GM10266 (cell line): ENCODE results near the gene IMMP2L.
"Not testable (repeated sequence)": the region's sequence is repeated elsewhere in the genome, so short reads cannot be mapped to it uniquely, and the experiment has no call there.

ENCODE experiments used
- DNase-seq: peaks from one replicate; pipeline ENCODE4 v3.0.0; 2012; ENCODE audit errors: extremely low spot score
- TF ChIP-seq, protein P1 (sequence below): IDR thresholded peaks from 2 replicates; pipeline ENCODE4 v1.5.1; 2012; ENCODE audit warnings: mild to moderate bottlenecking, low read depth; ENCODE audit not compliant: control insufficient read depth, insufficient read depth; ENCODE audit errors: missing control alignments

Gene IMMP2L

DNA sequence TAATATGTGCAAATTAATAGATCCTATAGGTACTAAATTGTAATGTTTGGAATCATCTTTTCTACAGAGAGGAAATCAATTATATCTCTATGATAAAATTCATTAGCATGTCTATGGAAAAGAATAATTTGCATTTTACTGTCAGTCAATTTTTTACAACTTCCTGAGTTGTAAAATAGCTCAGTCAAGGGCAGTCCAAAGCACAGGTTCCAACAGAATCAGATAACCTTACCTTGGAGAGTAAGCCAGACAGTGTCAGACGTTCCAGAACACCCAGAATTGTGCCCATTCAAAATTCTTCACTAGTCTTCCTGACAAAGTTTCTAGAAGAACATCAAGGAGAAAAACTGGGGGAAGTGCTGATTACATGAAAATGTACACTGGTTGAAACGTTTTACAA lies 31.1 kb upstream of the IMMP2L start:
- TF ChIP-seq, protein P1, sequence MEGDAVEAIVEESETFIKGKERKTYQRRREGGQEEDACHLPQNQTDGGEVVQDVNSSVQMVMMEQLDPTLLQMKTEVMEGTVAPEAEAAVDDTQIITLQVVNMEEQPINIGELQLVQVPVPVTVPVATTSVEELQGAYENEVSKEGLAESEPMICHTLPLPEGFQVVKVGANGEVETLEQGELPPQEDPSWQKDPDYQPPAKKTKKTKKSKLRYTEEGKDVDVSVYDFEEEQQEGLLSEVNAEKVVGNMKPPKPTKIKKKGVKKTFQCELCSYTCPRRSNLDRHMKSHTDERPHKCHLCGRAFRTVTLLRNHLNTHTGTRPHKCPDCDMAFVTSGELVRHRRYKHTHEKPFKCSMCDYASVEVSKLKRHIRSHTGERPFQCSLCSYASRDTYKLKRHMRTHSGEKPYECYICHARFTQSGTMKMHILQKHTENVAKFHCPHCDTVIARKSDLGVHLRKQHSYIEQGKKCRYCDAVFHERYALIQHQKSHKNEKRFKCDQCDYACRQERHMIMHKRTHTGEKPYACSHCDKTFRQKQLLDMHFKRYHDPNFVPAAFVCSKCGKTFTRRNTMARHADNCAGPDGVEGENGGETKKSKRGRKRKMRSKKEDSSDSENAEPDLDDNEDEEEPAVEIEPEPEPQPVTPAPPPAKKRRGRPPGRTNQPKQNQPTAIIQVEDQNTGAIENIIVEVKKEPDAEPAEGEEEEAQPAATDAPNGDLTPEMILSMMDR, result no peak
- no peak for DNase-seq

DNA sequence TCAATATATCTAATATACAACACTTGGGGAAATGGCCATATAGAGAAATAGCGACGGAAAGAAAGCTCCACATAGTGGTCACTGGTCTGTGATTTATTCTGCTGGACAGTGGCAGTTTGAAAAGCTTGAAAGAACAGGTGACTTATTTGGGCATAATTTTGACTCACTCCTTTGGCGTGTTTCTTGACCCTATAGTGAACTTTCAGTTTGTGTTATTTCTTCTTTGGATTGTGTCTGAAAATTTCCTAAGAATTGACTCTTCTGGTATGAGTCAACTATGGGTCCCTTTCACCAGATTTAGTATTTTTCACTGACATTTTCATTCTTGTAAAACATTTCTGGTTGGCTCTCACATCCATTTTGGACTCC lies 25.8 kb upstream of the IMMP2L start:
- TF ChIP-seq, protein P1, result no peak
- DNase-seq, result no peak

DNA sequence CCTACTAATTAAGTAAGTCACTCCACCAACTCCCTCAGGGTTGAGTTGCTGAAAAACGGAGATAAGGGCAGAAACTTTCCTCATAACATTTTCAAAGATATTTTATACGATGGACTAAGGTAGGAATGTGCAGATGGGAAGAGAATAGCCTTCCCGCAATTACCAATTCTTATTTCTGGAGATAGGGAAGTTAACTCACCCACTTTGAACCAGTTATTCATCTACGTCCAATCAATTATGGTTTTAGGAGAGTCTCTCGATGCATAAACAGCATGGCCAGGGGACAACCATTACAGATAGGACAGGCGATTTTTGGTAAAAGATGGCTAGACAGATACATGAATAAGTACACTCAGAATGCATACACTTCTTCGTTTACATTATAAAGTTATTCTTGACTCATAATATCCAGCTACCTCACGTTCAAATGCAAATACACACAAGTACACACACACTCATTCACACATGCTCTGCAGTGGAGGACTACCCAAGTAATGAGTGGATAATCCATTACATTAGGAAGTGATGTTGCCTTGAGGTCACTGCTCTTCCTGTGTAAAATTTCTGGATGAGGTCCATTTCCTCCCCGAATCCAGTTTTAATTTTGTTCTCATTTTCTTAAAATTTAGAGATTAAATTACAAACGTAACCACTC lies 25.2 kb upstream of the IMMP2L start:
- TF ChIP-seq, protein P1, result no peak
- DNase-seq, result no peak

DNA sequence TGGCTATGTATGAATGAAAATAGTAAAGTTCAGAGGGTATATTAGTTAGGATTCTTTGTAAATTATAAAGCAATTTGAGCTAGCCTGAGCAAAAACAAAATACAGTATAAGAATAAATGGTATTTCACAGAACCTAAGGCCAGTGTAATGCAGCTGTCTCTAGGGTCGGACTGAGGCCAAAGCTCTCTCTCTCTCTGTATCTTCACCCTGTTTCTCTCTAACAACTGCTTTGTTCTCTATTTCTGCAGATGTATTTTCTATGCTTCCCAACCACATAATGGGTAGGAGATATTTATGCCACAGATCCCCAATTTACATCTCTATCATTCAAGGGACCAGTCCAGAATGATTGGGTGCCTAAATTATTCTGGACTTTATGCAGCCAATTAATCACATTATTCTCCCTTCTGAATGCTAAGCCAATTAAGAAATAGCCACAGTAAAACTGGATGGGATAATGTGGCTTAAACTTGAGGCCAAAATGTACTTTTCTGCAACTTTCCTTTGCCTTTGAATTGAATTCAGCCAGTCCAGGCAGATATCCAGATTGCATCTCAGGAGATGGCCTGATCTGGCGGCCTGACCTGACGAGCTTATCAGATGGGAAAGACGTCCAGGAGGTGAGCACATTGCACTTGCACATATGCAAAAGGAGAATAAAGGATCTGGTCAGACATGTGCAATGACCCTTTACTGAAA lies 24.6 kb upstream of the IMMP2L start:
- TF ChIP-seq, protein P1, result no peak
- DNase-seq, result no peak

DNA sequence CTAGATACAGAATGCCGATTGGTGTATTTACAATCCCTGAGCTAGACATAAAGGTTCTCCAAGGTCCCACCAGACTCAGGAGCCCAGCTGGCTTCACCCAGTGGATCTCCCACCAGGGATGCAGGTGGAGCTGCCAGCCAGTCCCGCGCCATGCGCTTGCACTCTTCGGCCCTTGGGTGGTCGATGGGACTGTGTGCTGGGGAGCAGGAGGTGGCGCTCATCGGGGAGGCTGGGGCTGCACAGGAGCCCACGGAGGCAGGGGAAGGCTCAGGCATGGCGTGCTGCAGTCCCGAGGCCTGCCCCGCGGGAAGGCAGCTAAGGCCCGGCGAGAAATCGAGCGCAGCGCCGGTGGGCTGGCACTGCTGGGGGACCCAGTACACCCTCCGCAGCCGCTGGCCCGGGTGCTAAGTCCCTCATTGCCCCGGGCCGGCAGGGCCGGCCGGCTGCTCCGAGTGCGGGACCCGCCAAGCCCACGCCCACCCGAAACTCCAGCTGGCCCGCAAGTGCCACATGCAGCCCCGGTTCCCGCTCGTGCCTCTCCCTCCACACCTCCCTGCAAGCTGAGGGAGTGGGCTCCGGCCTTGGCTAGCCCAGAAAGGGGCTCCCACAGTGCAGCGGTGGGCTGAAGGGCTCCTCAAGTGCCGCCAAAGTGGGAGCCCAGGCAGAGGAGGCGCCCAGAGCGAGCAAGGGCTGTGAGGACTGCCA lies 19.6 kb upstream of the IMMP2L start:
- DNase-seq, result not testable (repeated sequence)

DNA sequence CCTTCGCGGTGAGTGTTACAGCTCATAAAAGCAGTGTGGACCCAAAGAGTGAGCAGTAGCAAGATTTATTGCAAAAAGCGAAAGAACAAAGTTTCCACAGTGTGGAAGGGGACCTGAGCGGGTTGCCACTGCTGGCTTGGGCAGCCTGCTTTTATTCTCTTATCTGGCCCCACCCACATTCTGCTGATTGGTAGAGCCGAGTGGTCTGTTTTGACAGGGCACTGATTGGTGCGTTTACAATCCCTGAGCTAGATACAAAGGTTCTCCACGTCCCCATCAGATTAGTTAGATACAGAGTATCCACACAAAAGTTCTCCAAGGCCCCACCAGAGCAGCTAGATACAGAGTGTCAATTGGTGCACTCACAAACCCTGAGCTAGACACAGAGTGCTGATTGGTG lies 18.9 kb upstream of the IMMP2L start:
- DNase-seq, result not testable (repeated sequence)

DNA sequence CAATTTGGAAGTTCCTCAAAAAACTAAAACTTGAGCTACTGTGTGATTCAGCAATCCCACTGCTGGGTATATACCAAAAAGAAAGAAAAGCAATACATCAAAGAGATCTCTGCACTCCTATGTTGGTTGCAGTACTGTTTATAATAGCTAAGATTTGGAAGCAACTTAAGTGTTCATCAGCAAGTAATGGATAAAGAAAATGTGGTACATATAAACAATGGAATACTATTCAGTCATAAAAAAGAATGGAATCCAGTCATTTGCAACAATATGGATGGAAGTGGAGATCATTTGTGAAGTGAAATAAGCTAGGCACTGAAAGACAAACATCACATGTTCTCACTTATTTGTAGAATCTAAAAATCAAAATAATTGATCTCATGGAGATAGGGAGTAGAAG lies 16.5 kb upstream of the IMMP2L start:
- DNase-seq, result no peak
- TF ChIP-seq, protein P1, result no peak

DNA sequence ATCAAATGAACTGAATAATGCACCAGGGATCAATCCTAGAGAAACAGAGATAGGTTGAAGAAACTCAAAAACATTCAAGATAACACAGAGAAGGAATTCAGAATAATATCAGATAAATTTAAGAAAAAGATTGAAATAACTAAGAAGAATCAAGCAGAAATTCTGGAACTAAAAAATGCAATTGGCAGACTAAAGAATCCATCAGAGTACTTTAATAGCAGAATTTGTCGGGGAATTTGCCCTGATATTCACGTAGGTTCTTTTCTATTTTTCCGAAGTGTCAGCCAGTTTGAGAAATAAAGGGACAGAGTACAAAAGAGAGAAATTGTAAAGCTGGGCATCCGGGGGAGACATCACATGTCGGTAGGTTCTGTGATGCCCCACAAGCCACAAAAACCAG lies 9.4 kb upstream of the IMMP2L start:
- TF ChIP-seq, protein P1, result no peak
- no peak for DNase-seq
